Natural killer cell (primary cell): Measurements from ENCODE around the gene SPDEF. TPM values are rescaled to one million over a fixed set of nuclear protein-coding genes. Genes with fewer than 3 reads are reported as not detected.

ENCODE experiments used
- ATAC-seq, 3 donors: fragments of 150-1000 bp in 2 of 3; fragments of 200-7000 bp in 1 of 3; cut with Tn5 transposase; 1 replicate in 1 of 3; 2 replicates in 2 of 3; pipeline ENCODE4 v1.10.0; 2021; ENCODE audit warnings: mild to moderate bottlenecking in 2 of 3, moderate library complexity in 2 of 3
- DNase-seq, 2 donors: peaks; one replicate each; pipeline versions ENCODE4 v3.0.0 to v3.0.0-alpha.2; 2013 to 2021; ENCODE audit warnings: mixed read lengths in 1 of 2
- H3K27ac ChIP-seq: one replicate; pipeline ENCODE4 v1.5.1; 2013; ENCODE audit warnings: mild to moderate bottlenecking, low read length
- H3K27me3 ChIP-seq: one replicate; pipeline ENCODE4 v1.6.1; 2013; ENCODE audit warnings: low read length; ENCODE audit not compliant: control insufficient read depth, insufficient read depth
- H3K36me3 ChIP-seq: one replicate; pipeline ENCODE4 v1.6.1; 2013; ENCODE audit warnings: low read length; ENCODE audit not compliant: control insufficient read depth, insufficient read depth
- H3K4me1 ChIP-seq: one replicate; pipeline ENCODE4 v1.6.1; 2013; ENCODE audit warnings: low read length; ENCODE audit not compliant: control insufficient read depth, insufficient read depth
- H3K4me3 ChIP-seq: one replicate; pipeline ENCODE4 v1.5.1; 2013; ENCODE audit warnings: low read length
- H3K9me3 ChIP-seq: one replicate; pipeline ENCODE4 v1.6.1; 2013; ENCODE audit warnings: low read length; ENCODE audit not compliant: control insufficient read depth, insufficient read depth
- H3K27ac Mint-ChIP-seq, 2 donors: one replicate each; pipeline ENCODE4 v1.8.0; 2022; ENCODE audit warnings: mild to moderate bottlenecking in 2 of 2, mixed read lengths in 2 of 2, moderate library complexity in 1 of 2
- H3K27me3 Mint-ChIP-seq, 2 donors: one replicate each; pipeline ENCODE4 v1.8.0; 2022; ENCODE audit warnings: low read depth in 2 of 2, mixed read lengths in 2 of 2
- H3K36me3 Mint-ChIP-seq: one replicate; pipeline ENCODE4 v1.8.0; 2022; ENCODE audit warnings: mixed read lengths
- H3K4me1 Mint-ChIP-seq, 2 donors: one replicate each; pipeline ENCODE4 v1.8.0; 2022; ENCODE audit warnings: mixed read lengths in 2 of 2
- H3K4me3 Mint-ChIP-seq: one replicate; pipeline ENCODE4 v1.8.0; 2022; ENCODE audit warnings: mild to moderate bottlenecking, moderate library complexity, mixed read lengths
- H3K9me3 Mint-ChIP-seq, 2 donors: one replicate each; pipeline ENCODE4 v1.8.0; 2022; ENCODE audit warnings: mixed read lengths in 2 of 2
- WGBS: methylation state at CpG from one replicate; pipeline ENCODE4 v1.1.7; 2013; ENCODE audit warnings: missing lambda C conversion rate; ENCODE audit not compliant: insufficient coverage; 5-methylcytosine and 5-hydroxymethylcytosine counted together
- intact Hi-C: fragments of 100-400 bp; cut with micrococcal nuclease; formaldehyde crosslinking; loops from one replicate; pipeline ENCODE4 v1.14.2; 2022
- total RNA-seq, 4 donors: library from RNA; stranded (reverse); fragments of 120-200 nt in 1 of 4; gene quantifications; one replicate each; pipeline versions ENCODE4 v1.2.3 to v1.2.4, GENCODE V29; 2013 to 2022
- TF ChIP-seq, protein P1 (sequence below): fragments of 200-600 bp; IDR thresholded peaks from one replicate; pipeline ENCODE4 v1.8.0; 2022; ENCODE audit warnings: antibody characterized with exemption

Gene SPDEF
- total RNA-seq, 3 donors from 2014 or later (not counting 1 experiment from before 2014, with no cell fraction given), result 0.25 to 0.68 (median 0.45) TPM

DNA sequence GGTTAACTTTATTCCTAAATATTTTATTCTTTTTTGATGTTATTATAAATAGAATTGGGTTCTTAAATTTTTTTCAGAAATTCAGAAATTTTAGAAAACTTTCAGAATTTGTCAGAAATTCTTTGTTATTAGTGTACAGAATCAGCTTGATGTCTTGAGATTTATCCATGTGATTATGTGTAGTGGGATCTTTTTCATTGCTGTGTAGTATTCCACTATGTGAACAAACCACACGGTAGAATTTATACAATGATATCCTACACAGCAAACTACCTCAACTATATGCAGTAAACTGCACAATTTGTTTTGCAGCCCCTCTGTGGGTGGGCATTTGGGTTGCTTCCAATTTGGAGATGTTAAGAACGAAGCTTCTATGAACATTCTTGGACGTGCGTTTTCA lies 46.3 kb downstream of the SPDEF start:
- no peak for DNase-seq
- 99% methylated on average over 3 of the region's 4 CpGs for WGBS
- H3K4me3 ChIP-seq, result no peak overlapping the region
- H3K27me3 ChIP-seq, result no peaks in the 10 kb centered on the region
- no peaks in the 10 kb centered on the region for H3K36me3 ChIP-seq
- H3K27ac ChIP-seq, result no peak overlapping the region
- H3K4me1 Mint-ChIP-seq, result no peaks in the 10 kb centered on the region
- intact Hi-C loops, result no loop called here
- H3K36me3 Mint-ChIP-seq, result no peaks in the 10 kb centered on the region
- no peaks in the 10 kb centered on the region for H3K4me1 ChIP-seq
- no peak for ATAC-seq
- peaks cover 11 to 20% of the 10 kb centered on the region in 2 donors for H3K27me3 Mint-ChIP-seq
- peaks cover 2 to 6% of the 10 kb centered on the region in 2 donors for H3K9me3 Mint-ChIP-seq
- H3K27ac Mint-ChIP-seq, result no peak overlapping the region
- TF ChIP-seq, protein P1, sequence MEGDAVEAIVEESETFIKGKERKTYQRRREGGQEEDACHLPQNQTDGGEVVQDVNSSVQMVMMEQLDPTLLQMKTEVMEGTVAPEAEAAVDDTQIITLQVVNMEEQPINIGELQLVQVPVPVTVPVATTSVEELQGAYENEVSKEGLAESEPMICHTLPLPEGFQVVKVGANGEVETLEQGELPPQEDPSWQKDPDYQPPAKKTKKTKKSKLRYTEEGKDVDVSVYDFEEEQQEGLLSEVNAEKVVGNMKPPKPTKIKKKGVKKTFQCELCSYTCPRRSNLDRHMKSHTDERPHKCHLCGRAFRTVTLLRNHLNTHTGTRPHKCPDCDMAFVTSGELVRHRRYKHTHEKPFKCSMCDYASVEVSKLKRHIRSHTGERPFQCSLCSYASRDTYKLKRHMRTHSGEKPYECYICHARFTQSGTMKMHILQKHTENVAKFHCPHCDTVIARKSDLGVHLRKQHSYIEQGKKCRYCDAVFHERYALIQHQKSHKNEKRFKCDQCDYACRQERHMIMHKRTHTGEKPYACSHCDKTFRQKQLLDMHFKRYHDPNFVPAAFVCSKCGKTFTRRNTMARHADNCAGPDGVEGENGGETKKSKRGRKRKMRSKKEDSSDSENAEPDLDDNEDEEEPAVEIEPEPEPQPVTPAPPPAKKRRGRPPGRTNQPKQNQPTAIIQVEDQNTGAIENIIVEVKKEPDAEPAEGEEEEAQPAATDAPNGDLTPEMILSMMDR, result no peak
- no peaks in the 10 kb centered on the region for H3K9me3 ChIP-seq
- no peak overlapping the region for H3K4me3 Mint-ChIP-seq

DNA sequence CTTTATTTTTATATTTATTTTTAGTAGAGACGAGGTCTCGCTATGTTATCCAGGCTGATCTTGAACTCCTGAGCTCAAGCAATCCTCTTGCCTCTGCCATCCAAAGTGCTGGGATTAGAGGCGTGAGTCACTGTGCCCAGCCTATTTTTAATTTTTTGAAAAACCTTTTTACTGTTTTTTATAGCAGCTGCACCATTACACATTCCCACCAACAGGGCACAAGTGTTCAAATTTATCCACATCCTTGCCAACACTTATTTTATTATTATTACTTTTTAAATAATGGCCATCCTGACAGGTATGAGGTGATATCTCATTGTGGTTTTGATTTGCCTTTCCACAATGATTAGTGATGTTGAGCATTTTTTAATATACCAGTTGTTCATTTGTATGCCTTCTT lies 47.7 kb downstream of the SPDEF start:
- Histone ChIP-seq H3K4me1 (no peaks in the 10 kb centered on the region), H3K4me3 (no peak overlapping the region), H3K36me3 (no peaks in the 10 kb centered on the region), H3K27me3 (no peaks in the 10 kb centered on the region), H3K27ac (no peak overlapping the region), H3K9me3 (no peaks in the 10 kb centered on the region)
- Mint-ChIP-seq H3K27ac (no peak overlapping the region), H3K4me1 (no peaks in the 10 kb centered on the region), H3K36me3 (no peaks in the 10 kb centered on the region), H3K4me3 (no peak overlapping the region), H3K27me3 (peaks cover 7 to 8% of the 10 kb centered on the region in 2 donors), H3K9me3 (peaks cover 2 to 6% of the 10 kb centered on the region in 2 donors)
- intact Hi-C loops, result no loop called here
- 100% methylated on average over 3 of the region's 3 CpGs for WGBS
- TF ChIP-seq, protein P1, result no peak
- ATAC-seq, result no peak
- no peak for DNase-seq

DNA sequence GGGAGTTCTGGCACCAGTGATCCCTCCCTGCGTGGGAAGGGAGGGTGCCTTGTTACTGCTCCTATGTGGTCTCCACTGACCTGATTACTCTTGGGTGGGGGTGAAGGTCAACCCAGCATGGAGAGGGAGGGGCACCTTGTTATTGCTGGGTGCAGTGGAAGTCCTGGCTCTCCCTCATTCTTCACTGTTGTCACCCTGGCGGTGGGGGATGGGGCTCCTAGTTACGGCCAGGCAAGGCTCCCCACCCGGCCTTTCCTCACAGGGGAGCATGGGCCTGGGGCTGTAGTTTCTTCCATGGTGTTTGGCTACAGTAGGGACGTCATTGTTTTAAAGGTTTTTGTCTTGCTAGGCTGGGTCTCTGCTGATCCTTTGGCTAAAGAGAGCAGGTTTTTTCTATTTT lies 49.4 kb downstream of the SPDEF start:
- intact Hi-C loops, result no loop called here
- H3K36me3 Mint-ChIP-seq, result no peaks in the 10 kb centered on the region

DNA sequence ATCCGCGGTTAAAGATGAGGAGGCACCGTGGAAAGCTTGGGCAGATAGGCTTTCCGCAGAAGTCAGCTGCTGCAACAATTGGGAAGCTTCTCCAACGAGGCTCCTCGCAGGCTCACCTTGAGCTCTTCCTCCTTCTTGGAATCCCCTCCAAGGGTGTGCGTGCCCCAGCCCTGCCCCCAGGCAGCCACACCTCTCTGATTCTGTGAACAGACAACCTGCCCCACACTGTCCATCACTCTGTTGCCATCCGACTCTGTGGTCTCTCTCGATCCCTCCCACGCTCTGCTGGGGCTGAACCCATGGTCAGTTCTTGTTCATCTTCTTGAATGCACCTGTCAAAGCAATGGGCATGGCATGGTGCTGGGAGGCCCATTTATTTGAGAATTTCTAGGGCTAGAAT lies 58.7 kb downstream of the SPDEF start:
- H3K4me3 ChIP-seq, result no peak overlapping the region
- DNase-seq (no peak), ATAC-seq (no peak)
- H3K36me3 ChIP-seq, result no peaks in the 10 kb centered on the region
- H3K4me1 ChIP-seq, result no peaks in the 10 kb centered on the region
- no peaks in the 10 kb centered on the region for H3K27me3 ChIP-seq
- Mint-ChIP-seq H3K4me1 (no peaks in the 10 kb centered on the region), H3K9me3 (no peaks in the 10 kb centered on the region), H3K4me3 (no peak overlapping the region), H3K27ac (no peak overlapping the region), H3K36me3 (no peaks in the 10 kb centered on the region), H3K27me3 (no peaks in the 10 kb centered on the region)
- TF ChIP-seq, protein P1, result no peak
- intact Hi-C loops, result no loop called here
- WGBS, result 88% methylated on average over 10 of the region's 10 CpGs
- no peaks in the 10 kb centered on the region for H3K9me3 ChIP-seq
- H3K27ac ChIP-seq, result no peak overlapping the region

More for the DNA sequence above, 49.4 kb downstream of the SPDEF start:
- Mint-ChIP-seq H3K4me1 (no peaks in the 10 kb centered on the region), H3K9me3 (peaks cover 2 to 6% of the 10 kb centered on the region in 2 donors), H3K27me3 (peaks cover 7 to 8% of the 10 kb centered on the region in 2 donors), H3K27ac (no peak overlapping the region), H3K4me3 (no peak overlapping the region)
- Histone ChIP-seq H3K9me3 (no peaks in the 10 kb centered on the region), H3K36me3 (no peaks in the 10 kb centered on the region), H3K4me3 (no peak overlapping the region), H3K27me3 (no peaks in the 10 kb centered on the region), H3K27ac (no peak overlapping the region), H3K4me1 (no peaks in the 10 kb centered on the region)
- no peak for DNase-seq
- TF ChIP-seq, protein P1, result no peak
- 94% methylated on average over 5 of the region's 5 CpGs for WGBS
- ATAC-seq, result no peak
